Uterus (tissue), 2 donors: ENCODE data around the gene CBFA2T2.

Experiments used
- POLR2A ChIP-seq, 2 donors: fragments of 450-650 bp; IDR thresholded peaks; one replicate each; pipeline ENCODE4 v1.6.1; 2016; ENCODE audit warnings: antibody characterized with exemption in 2 of 2, mild to moderate bottlenecking in 1 of 2, moderate library complexity in 1 of 2
- TF ChIP-seq, protein P1 (sequence below), 4 experiments: fragments of 200-600 bp in 2 of 4; fragments of 450-650 bp in 2 of 4; sonication (generic) in 2 of 4; IDR thresholded peaks; one replicate each; pipeline ENCODE4 v1.5.1; 2016 to 2019; ENCODE audit warnings: antibody characterized with exemption in 4 of 4, mild to moderate bottlenecking in 2 of 4, moderate library complexity in 1 of 4

DNA sequence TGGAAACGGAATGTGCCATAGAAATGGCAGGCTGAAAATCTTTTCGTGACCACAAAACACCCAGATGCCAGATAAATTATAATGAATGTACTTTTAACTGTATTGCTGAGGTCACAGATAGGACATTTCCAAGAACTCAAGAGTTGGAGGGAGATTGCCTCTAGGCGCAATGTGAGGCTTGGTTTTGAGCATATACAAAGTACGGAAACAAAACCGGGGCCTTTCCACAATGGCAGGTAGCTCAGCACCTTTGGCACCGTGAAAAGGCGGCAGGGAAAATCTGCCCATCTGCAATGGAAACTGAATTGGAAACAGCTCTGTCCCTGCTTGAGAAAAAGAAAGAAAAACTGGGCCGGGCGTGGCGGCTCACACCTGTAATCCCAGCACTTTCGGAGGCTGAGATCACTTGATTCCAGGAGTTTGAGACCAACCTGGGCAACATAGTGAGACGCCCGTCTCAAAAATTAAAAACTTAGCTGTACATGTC lies 161.7 kb downstream of the CBFA2T2 start:
- TF ChIP-seq, protein P1, sequence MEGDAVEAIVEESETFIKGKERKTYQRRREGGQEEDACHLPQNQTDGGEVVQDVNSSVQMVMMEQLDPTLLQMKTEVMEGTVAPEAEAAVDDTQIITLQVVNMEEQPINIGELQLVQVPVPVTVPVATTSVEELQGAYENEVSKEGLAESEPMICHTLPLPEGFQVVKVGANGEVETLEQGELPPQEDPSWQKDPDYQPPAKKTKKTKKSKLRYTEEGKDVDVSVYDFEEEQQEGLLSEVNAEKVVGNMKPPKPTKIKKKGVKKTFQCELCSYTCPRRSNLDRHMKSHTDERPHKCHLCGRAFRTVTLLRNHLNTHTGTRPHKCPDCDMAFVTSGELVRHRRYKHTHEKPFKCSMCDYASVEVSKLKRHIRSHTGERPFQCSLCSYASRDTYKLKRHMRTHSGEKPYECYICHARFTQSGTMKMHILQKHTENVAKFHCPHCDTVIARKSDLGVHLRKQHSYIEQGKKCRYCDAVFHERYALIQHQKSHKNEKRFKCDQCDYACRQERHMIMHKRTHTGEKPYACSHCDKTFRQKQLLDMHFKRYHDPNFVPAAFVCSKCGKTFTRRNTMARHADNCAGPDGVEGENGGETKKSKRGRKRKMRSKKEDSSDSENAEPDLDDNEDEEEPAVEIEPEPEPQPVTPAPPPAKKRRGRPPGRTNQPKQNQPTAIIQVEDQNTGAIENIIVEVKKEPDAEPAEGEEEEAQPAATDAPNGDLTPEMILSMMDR (IDR thresholded peaks at IDR 0.05), result no peak
- no peak for TF ChIP-seq POLR2A (IDR thresholded peaks at IDR 0.05)
